HepG2 (cell line): ENCODE measurements around the gene GRB7. TPM values are rescaled to one million over a fixed set of nuclear protein-coding genes. Genes with fewer than 3 reads are reported as not detected.

Experiments
- FOSL1 ChIP-seq: sonication (generic); formaldehyde crosslinking; IDR thresholded peaks from 2 replicates; pipeline ENCODE4 v1.9.0; 2021; ENCODE audit warnings: missing genetic modification reagents, borderline replicate concordance
- HNRNPUL1 ChIP-seq: fragments of 200-400 bp; formaldehyde crosslinking; IDR thresholded peaks from 2 replicates; pipeline ENCODE4 v1.6.1; 2017; ENCODE audit warnings: low read depth, mild to moderate bottlenecking, low read length, moderate library complexity
- MTA3 ChIP-seq: sonication (generic); formaldehyde crosslinking; IDR thresholded peaks from 2 replicates; pipeline ENCODE4 v1.4.0; 2020; ENCODE audit warnings: missing genetic modification reagents
- NCOA1 ChIP-seq: sonication (generic); formaldehyde crosslinking; IDR thresholded peaks from 2 replicates; pipeline ENCODE4 v1.9.0; 2021; ENCODE audit warnings: missing genetic modification reagents
- NFAT5 ChIP-seq: sonication (generic); formaldehyde crosslinking; IDR thresholded peaks from 2 replicates; pipeline ENCODE4 v1.4.0; 2020; ENCODE audit warnings: missing genetic modification reagents
- PLRG1 ChIP-seq: fragments of 450-650 bp; conservative IDR thresholded peaks from 2 replicates; pipeline ENCODE4 v1.6.1; 2016
- PRMT3 ChIP-seq: sonication (generic); formaldehyde crosslinking; IDR thresholded peaks from 2 replicates; pipeline ENCODE4 v1.8.1; 2022; ENCODE audit warnings: low read depth, mild to moderate bottlenecking, moderate library complexity, missing genetic modification reagents, borderline replicate concordance
- SAFB2 ChIP-seq: sonication (generic); formaldehyde crosslinking; IDR thresholded peaks from 2 replicates; pipeline ENCODE4 v1.5.1; 2020; ENCODE audit warnings: missing genetic modification reagents, low read depth, mild to moderate bottlenecking, borderline replicate concordance
- SOX5 ChIP-seq: IDR thresholded peaks from 2 replicates; pipeline ENCODE4 v1.6.1; 2016; ENCODE audit warnings: borderline replicate concordance
- SPEN ChIP-seq: sonication (generic); formaldehyde crosslinking; IDR thresholded peaks from 2 replicates; pipeline ENCODE4 v1.5.1; 2020; ENCODE audit warnings: low read depth, mild to moderate bottlenecking, missing genetic modification reagents
- ZFP36L1 ChIP-seq: sonication (generic); formaldehyde crosslinking; IDR thresholded peaks from 2 replicates; pipeline ENCODE4 v1.8.0; 2022; ENCODE audit warnings: mild to moderate bottlenecking, missing genetic modification reagents, moderate library complexity
- ZNF143 ChIP-seq: sonication (generic); formaldehyde crosslinking; IDR thresholded peaks from 2 replicates; pipeline ENCODE4 v1.4.0; 2020; ENCODE audit warnings: missing genetic modification reagents
- ZNF225 ChIP-seq: sonication (generic); formaldehyde crosslinking; IDR thresholded peaks from 2 replicates; pipeline ENCODE4 v1.4.0; 2020; ENCODE audit warnings: mild to moderate bottlenecking, missing genetic modification reagents
- ZNF3 ChIP-seq: IDR thresholded peaks from 2 replicates; pipeline ENCODE4 v1.7.0; 2017; ENCODE audit warnings: inconsistent platforms
- ZNF382 ChIP-seq: sonication (generic); formaldehyde crosslinking; IDR thresholded peaks from 2 replicates; pipeline ENCODE4 v1.5.0; 2020; ENCODE audit warnings: missing genetic modification reagents, mild to moderate bottlenecking, borderline replicate concordance
- ZNF543 ChIP-seq: sonication (generic); formaldehyde crosslinking; IDR thresholded peaks from 2 replicates; pipeline ENCODE4 v1.4.0; 2020; ENCODE audit warnings: mild to moderate bottlenecking, missing genetic modification reagents
- ZNF577 ChIP-seq: sonication (generic); formaldehyde crosslinking; IDR thresholded peaks from 2 replicates; pipeline ENCODE4 v1.4.0; 2020; ENCODE audit warnings: mild to moderate bottlenecking, low read depth, missing genetic modification reagents, borderline replicate concordance
- ZNF747 ChIP-seq: sonication (generic); formaldehyde crosslinking; IDR thresholded peaks from 2 replicates; pipeline ENCODE4 v1.8.1; 2023; ENCODE audit warnings: missing genetic modification reagents, mild to moderate bottlenecking, borderline replicate concordance
- ZSCAN31 ChIP-seq: sonication (generic); formaldehyde crosslinking; IDR thresholded peaks from 2 replicates; pipeline ENCODE4 v1.5.0; 2020; ENCODE audit warnings: low read depth, mild to moderate bottlenecking, missing genetic modification reagents
- polyA plus RNA-seq, 8 experiments: library from polyadenylated mRNA; depleted of rRNA in 3 of 8; stranded (reverse) in 7 of 8; unstranded in 1 of 8; fragments of >200 nt; fragmentation: Illumina TruSeq in 4 of 8; extraction: Trizol in 4 of 8; gene quantifications; 2 replicates each; pipeline versions ENCODE4 v1.2.1 to v1.2.3, GENCODE V29; 2011 to 2016; ENCODE audit warnings: low read depth in 4 of 8, missing spikeins in 1 of 8, mixed read lengths in 1 of 8; ENCODE audit not compliant: insufficient read depth in 1 of 8
- total RNA-seq, 5 experiments: library from RNA; depleted of rRNA; stranded (reverse); fragments of >200 nt; fragmentation: Illumina TruSeq; extraction: Trizol; gene quantifications; 2 replicates each; pipeline ENCODE4 v1.2.3, GENCODE V29; 2016; ENCODE audit warnings: low read depth in 1 of 5
- TF ChIP-seq, protein P1 (sequence below): sonication (generic); formaldehyde crosslinking; IDR thresholded peaks from 2 replicates; pipeline ENCODE4 v1.5.0; 2020; ENCODE audit warnings: mild to moderate bottlenecking, missing genetic modification reagents, moderate library complexity
- TF ChIP-seq, protein P2 (sequence below): sonication (generic); formaldehyde crosslinking; IDR thresholded peaks from 2 replicates; pipeline ENCODE4 v1.8.1; 2023; ENCODE audit warnings: mild to moderate bottlenecking, missing genetic modification reagents, borderline replicate concordance

Gene GRB7
- total and polyA plus RNA-seq, 2 of the 13 experiments (the other 11 are each of a cell fraction or from before 2014, with no cell fraction given), result 60.2 to 77.7 TPM

DNA sequence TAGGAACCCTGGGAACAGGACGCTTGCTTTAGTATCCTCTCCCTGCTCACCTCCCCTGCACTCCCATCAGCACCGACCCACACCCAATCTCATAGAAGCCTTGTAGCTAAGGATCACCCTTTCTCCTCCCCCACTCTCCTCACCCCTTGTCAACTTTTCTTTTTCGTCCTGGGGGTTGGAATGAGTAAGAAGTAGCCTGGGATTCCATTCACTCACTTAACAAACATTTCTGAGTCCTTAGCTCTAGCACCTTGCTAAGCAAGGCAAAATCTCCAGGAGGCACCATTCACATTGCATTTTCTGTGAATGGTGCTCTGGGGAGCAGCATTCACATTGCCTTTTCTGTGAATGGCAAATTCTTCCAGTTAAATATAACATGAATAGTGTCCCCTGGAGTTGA, 48.8 kb upstream of the GRB7 start (continued):
- TF ChIP-seq NCOA1 (CRISPR knock-in tag) (no peak), ZNF225 (CRISPR knock-in tag) (no peak), ZNF577 (CRISPR knock-in tag) (no peak), FOSL1 (CRISPR knock-in tag) (no peak), ZNF382 (CRISPR knock-in tag) (no peak), SOX5 (CRISPR knock-in tag) (no peak), ZNF143 (CRISPR knock-in tag) (no peak), ZNF543 (CRISPR knock-in tag) (no peak), ZFP36L1 (no peak), ZNF747 (CRISPR knock-in tag) (no peak), HNRNPUL1 (no peak), ZNF3 (CRISPR knock-in tag) (no peak), ZSCAN31 (CRISPR knock-in tag) (no peak), PRMT3 (CRISPR knock-in tag) (no peak), MTA3 (no peak), NFAT5 (CRISPR knock-in tag) (no peak), SAFB2 (no peak), PLRG1 (no peak), SPEN (0 out of 2 replicates have a peak, but pooled peaks have one; percentile 26)
- TF ChIP-seq, protein P1, sequence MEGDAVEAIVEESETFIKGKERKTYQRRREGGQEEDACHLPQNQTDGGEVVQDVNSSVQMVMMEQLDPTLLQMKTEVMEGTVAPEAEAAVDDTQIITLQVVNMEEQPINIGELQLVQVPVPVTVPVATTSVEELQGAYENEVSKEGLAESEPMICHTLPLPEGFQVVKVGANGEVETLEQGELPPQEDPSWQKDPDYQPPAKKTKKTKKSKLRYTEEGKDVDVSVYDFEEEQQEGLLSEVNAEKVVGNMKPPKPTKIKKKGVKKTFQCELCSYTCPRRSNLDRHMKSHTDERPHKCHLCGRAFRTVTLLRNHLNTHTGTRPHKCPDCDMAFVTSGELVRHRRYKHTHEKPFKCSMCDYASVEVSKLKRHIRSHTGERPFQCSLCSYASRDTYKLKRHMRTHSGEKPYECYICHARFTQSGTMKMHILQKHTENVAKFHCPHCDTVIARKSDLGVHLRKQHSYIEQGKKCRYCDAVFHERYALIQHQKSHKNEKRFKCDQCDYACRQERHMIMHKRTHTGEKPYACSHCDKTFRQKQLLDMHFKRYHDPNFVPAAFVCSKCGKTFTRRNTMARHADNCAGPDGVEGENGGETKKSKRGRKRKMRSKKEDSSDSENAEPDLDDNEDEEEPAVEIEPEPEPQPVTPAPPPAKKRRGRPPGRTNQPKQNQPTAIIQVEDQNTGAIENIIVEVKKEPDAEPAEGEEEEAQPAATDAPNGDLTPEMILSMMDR (CRISPR knock-in tag), result peak; percentile 57
- TF ChIP-seq, protein P2, sequence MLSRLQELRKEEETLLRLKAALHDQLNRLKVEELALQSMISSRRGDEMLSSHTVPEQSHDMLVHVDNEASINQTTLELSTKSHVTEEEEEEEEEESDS (CRISPR knock-in tag), result no peak
